GM23338 (cell line): ENCODE data around the gene PGAM1.

Experiments used
- EZH2 ChIP-seq: fragments of 200-600 bp; sonication (generic); IDR thresholded peaks from one replicate; pipeline ENCODE4 v1.8.0; 2017; ENCODE audit warnings: antibody characterized with exemption, mild to moderate bottlenecking, low read depth; ENCODE audit not compliant: unreplicated experiment
- TF ChIP-seq, protein P1 (sequence below), 2 experiments: fragments of 200-600 bp in 1 of 2; sonication (generic) in 1 of 2; conservative IDR thresholded peaks; 2 replicates each; pipeline versions ENCODE4 v1.5.1 to v1.6.1; 2016 to 2017; ENCODE audit warnings: antibody characterized with exemption in 2 of 2, low read depth in 2 of 2, mild to moderate bottlenecking in 2 of 2, moderate library complexity in 1 of 2
- TF ChIP-seq, protein P2 (sequence below): IDR thresholded peaks from one replicate; pipeline ENCODE4 v1.6.1; 2018; ENCODE audit warnings: antibody characterized with exemption; ENCODE audit not compliant: unreplicated experiment

DNA sequence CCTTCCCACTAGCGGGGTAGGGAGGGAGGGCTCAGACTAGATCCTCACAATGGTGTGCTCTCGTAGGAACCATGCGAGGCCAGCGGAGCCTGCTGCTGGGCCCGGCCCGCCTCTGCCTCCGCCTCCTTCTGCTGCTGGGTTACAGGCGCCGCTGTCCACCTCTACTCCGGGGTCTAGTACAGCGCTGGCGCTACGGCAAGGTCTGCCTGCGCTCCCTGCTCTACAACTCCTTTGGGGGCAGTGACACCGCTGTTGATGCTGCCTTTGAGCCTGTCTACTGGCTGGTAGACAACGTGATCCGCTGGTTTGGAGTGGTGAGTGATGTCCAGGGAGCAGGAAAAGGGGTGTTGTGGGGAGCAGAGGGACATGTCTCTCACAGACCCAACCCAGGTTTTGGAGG lies 25.6 kb downstream of the PGAM1 start:
- TF ChIP-seq, protein P1, sequence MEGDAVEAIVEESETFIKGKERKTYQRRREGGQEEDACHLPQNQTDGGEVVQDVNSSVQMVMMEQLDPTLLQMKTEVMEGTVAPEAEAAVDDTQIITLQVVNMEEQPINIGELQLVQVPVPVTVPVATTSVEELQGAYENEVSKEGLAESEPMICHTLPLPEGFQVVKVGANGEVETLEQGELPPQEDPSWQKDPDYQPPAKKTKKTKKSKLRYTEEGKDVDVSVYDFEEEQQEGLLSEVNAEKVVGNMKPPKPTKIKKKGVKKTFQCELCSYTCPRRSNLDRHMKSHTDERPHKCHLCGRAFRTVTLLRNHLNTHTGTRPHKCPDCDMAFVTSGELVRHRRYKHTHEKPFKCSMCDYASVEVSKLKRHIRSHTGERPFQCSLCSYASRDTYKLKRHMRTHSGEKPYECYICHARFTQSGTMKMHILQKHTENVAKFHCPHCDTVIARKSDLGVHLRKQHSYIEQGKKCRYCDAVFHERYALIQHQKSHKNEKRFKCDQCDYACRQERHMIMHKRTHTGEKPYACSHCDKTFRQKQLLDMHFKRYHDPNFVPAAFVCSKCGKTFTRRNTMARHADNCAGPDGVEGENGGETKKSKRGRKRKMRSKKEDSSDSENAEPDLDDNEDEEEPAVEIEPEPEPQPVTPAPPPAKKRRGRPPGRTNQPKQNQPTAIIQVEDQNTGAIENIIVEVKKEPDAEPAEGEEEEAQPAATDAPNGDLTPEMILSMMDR (conservative IDR thresholded peaks at IDR 0.05; ENCODE audit: low read depth in 2 of 2) = no peak
- TF ChIP-seq, protein P2, sequence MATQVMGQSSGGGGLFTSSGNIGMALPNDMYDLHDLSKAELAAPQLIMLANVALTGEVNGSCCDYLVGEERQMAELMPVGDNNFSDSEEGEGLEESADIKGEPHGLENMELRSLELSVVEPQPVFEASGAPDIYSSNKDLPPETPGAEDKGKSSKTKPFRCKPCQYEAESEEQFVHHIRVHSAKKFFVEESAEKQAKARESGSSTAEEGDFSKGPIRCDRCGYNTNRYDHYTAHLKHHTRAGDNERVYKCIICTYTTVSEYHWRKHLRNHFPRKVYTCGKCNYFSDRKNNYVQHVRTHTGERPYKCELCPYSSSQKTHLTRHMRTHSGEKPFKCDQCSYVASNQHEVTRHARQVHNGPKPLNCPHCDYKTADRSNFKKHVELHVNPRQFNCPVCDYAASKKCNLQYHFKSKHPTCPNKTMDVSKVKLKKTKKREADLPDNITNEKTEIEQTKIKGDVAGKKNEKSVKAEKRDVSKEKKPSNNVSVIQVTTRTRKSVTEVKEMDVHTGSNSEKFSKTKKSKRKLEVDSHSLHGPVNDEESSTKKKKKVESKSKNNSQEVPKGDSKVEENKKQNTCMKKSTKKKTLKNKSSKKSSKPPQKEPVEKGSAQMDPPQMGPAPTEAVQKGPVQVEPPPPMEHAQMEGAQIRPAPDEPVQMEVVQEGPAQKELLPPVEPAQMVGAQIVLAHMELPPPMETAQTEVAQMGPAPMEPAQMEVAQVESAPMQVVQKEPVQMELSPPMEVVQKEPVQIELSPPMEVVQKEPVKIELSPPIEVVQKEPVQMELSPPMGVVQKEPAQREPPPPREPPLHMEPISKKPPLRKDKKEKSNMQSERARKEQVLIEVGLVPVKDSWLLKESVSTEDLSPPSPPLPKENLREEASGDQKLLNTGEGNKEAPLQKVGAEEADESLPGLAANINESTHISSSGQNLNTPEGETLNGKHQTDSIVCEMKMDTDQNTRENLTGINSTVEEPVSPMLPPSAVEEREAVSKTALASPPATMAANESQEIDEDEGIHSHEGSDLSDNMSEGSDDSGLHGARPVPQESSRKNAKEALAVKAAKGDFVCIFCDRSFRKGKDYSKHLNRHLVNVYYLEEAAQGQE = no peak
- no peak for TF ChIP-seq EZH2
